Astrocyte (in vitro differentiated cells and primary cell): Measurements from ENCODE around the gene ARFGAP2. TPM values are rescaled to one million over a fixed set of nuclear protein-coding genes. Genes with fewer than 3 reads are reported as not detected.
"Not testable (repeated sequence)": the region's sequence is repeated elsewhere in the genome, so short reads cannot be mapped to it uniquely, and the experiment has no call there.

Experiments
- DNase-seq: peaks from one replicate; pipeline ENCODE4 v3.0.0-alpha.2; 2010; ENCODE audit warnings: low read depth
- FAIRE-seq: peaks from 2 replicates; lab custom pipeline; 2011; peaks lifted over from hg19 to GRCh38; lab: Jason Lieb, UNC
- H2AFZ ChIP-seq: 2 replicates; pipeline ENCODE4 v1.6.0; 2012; ENCODE audit warnings: low read depth, low read length, inconsistent platforms
- H3K27ac ChIP-seq: 2 replicates; pipeline ENCODE4 v1.5.1; 2011; ENCODE audit warnings: low read depth, low read length, inconsistent platforms
- H3K27me3 ChIP-seq: 2 replicates; pipeline ENCODE4 v1.6.0; 2011; ENCODE audit warnings: low read length, inconsistent platforms; ENCODE audit not compliant: insufficient read depth
- H3K36me3 ChIP-seq: 2 replicates; pipeline ENCODE4 v1.5.1; 2011; ENCODE audit warnings: low read length, inconsistent platforms; ENCODE audit not compliant: insufficient read depth
- H3K4me1 ChIP-seq: 2 replicates; pipeline ENCODE4 v1.5.1; 2011; ENCODE audit warnings: low read length, inconsistent platforms; ENCODE audit not compliant: insufficient read depth
- H3K4me2 ChIP-seq: 2 replicates; pipeline ENCODE4 v1.6.0; 2012; ENCODE audit warnings: low read length, inconsistent platforms
- H3K4me3 ChIP-seq: 2 replicates; pipeline ENCODE4 v1.5.1; 2011; ENCODE audit warnings: low read depth, mild to moderate bottlenecking, low read length, inconsistent platforms; ENCODE audit not compliant: insufficient read depth
- H3K79me2 ChIP-seq: 2 replicates; pipeline ENCODE4 v1.6.0; 2012; ENCODE audit warnings: mild to moderate bottlenecking, low read length, inconsistent platforms; ENCODE audit not compliant: insufficient read depth
- H3K9ac ChIP-seq: 2 replicates; pipeline ENCODE4 v1.6.0; 2012; ENCODE audit warnings: mild to moderate bottlenecking, low read length, inconsistent platforms
- H3K9me3 ChIP-seq: 2 replicates; pipeline ENCODE4 v1.5.1; 2012; ENCODE audit warnings: low read depth, mild to moderate bottlenecking, low read length, inconsistent platforms; ENCODE audit not compliant: insufficient read depth
- H4K20me1 ChIP-seq: 2 replicates; pipeline ENCODE4 v1.6.0; 2012; ENCODE audit warnings: low read length, inconsistent platforms; ENCODE audit not compliant: insufficient read depth
- H3K27ac Mint-ChIP-seq: one replicate; pipeline ENCODE4 v1.8.0; 2021; ENCODE audit warnings: mild to moderate bottlenecking, mixed read lengths; ENCODE audit not compliant: unreplicated experiment
- H3K27me3 Mint-ChIP-seq: one replicate; pipeline ENCODE4 v1.8.0; 2021; ENCODE audit warnings: low read depth, mixed read lengths; ENCODE audit not compliant: unreplicated experiment
- H3K36me3 Mint-ChIP-seq: one replicate; pipeline ENCODE4 v1.8.0; 2021; ENCODE audit warnings: low read depth, mixed read lengths; ENCODE audit not compliant: unreplicated experiment
- H3K4me1 Mint-ChIP-seq: one replicate; pipeline ENCODE4 v1.8.0; 2021; ENCODE audit warnings: low read depth, mixed read lengths; ENCODE audit not compliant: unreplicated experiment
- H3K4me3 Mint-ChIP-seq: one replicate; pipeline ENCODE4 v1.8.0; 2021; ENCODE audit warnings: mild to moderate bottlenecking, moderate library complexity, mixed read lengths; ENCODE audit not compliant: unreplicated experiment
- H3K9me3 Mint-ChIP-seq: one replicate; pipeline ENCODE4 v1.8.0; 2021; ENCODE audit warnings: mild to moderate bottlenecking, mixed read lengths; ENCODE audit not compliant: unreplicated experiment
- CTCF ChIP-seq: IDR thresholded peaks from 2 replicates; pipeline ENCODE4 v1.5.1; 2011; ENCODE audit warnings: low read depth, mild to moderate bottlenecking, inconsistent platforms, low read length, moderate library complexity; ENCODE audit not compliant: insufficient read depth
- EZH2 ChIP-seq: IDR thresholded peaks from 2 replicates; pipeline ENCODE4 v1.6.1; 2012; ENCODE audit warnings: mild to moderate bottlenecking, low read length, inconsistent platforms; ENCODE audit not compliant: insufficient read depth
- total RNA-seq: library from RNA; stranded (reverse); gene quantifications from 2 replicates; pipeline ENCODE4 v1.2.1, GENCODE V29; 2021

Gene ARFGAP2
- total RNA-seq, 1 donor from 2014 or later, result 51.0 TPM

GRCh38 chr11:47202576-47202975 lies 25.9 kb upstream of the ARFGAP2 start:
- H3K9me3 Mint-ChIP-seq, result no peaks in the 10 kb centered on the region

GRCh38 chr11:47201015-47201414 lies 24.3 kb upstream of the ARFGAP2 start:
- no peaks in the 10 kb centered on the region for H3K9me3 Mint-ChIP-seq
- H3K4me3 ChIP-seq, result no peak overlapping the region
- no peak for FAIRE-seq
- H4K20me1 ChIP-seq, result no peaks in the 10 kb centered on the region
- H3K4me1 ChIP-seq, result peaks cover 8% of the 10 kb centered on the region
- no peak overlapping the region for H3K27ac ChIP-seq
- H3K36me3 ChIP-seq, result no peaks in the 10 kb centered on the region
- H3K27me3 Mint-ChIP-seq, result peaks cover 5% of the 10 kb centered on the region
- no peak overlapping the region for H3K9ac ChIP-seq
- peak overlapping the region; percentile 18 for H3K27ac Mint-ChIP-seq
- no peak overlapping the region for H3K4me3 Mint-ChIP-seq
- no peaks in the 10 kb centered on the region for H3K36me3 Mint-ChIP-seq
- no peaks in the 10 kb centered on the region for H3K79me2 ChIP-seq
- H3K4me2 ChIP-seq, result no peak overlapping the region
- H3K9me3 ChIP-seq, result no peaks in the 10 kb centered on the region
- H2AFZ ChIP-seq, result no peak overlapping the region
- DNase-seq, result no peak
- peaks cover 8% of the 10 kb centered on the region for H3K4me1 Mint-ChIP-seq
- H3K27me3 ChIP-seq, result peaks cover 3% of the 10 kb centered on the region
- no peak for TF ChIP-seq CTCF
- no peak for TF ChIP-seq EZH2

More at GRCh38 chr11:47202576-47202975, 25.9 kb upstream of the ARFGAP2 start:
- FAIRE-seq (no peak), DNase-seq (no peak)
- no peak overlapping the region for H3K4me2 ChIP-seq
- Mint-ChIP-seq H3K27me3 (peaks cover 7% of the 10 kb centered on the region), H3K4me1 (peaks cover 8% of the 10 kb centered on the region), H3K36me3 (no peaks in the 10 kb centered on the region), H3K4me3 (no peak overlapping the region), H3K27ac (no peak overlapping the region)
- peaks cover 3% of the 10 kb centered on the region for H3K27me3 ChIP-seq
- no peak overlapping the region for H3K4me3 ChIP-seq
- H3K36me3 ChIP-seq, result no peaks in the 10 kb centered on the region
- TF ChIP-seq CTCF (no peak), EZH2 (no peak)
- H4K20me1 ChIP-seq, result no peaks in the 10 kb centered on the region
- H3K4me1 ChIP-seq, result peaks cover 8% of the 10 kb centered on the region
- no peak overlapping the region for H3K27ac ChIP-seq
- no peaks in the 10 kb centered on the region for H3K9me3 ChIP-seq
- H3K79me2 ChIP-seq, result no peaks in the 10 kb centered on the region
- H2AFZ ChIP-seq, result no peak overlapping the region
- H3K9ac ChIP-seq, result no peak overlapping the region

DNA sequence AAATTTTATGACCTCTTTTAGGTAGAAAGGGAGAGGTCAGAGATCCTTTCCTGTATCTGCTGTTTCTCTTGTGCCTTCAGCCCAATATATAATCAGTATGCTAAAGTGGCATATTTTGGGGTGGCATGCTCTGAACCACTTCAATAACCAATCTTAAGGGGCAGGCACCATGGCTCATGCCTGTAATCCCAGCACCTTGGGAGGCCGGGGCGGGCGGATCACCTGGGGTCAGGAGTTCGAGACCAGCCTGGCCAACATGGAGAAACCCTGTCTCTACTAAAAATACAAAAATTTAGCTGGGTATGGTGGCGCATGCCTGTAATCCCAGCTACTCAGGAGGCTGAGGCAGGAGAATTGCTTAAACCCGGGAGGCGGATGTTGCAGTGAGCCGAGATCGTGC lies 21.5 kb upstream of the ARFGAP2 start:
- not testable (repeated sequence) for H3K36me3 Mint-ChIP-seq, H3K27ac Mint-ChIP-seq, H3K27me3 ChIP-seq, H3K79me2 ChIP-seq, H3K36me3 ChIP-seq, H3K9me3 ChIP-seq, H3K4me1 ChIP-seq, H3K27ac ChIP-seq, H3K9ac ChIP-seq, H4K20me1 ChIP-seq, H3K9me3 Mint-ChIP-seq, DNase-seq, H3K4me3 Mint-ChIP-seq, H2AFZ ChIP-seq, H3K4me1 Mint-ChIP-seq, FAIRE-seq, H3K27me3 Mint-ChIP-seq, H3K4me2 ChIP-seq, H3K4me3 ChIP-seq
